ENCODE measurements around the gene SLC9A1.

DNA sequence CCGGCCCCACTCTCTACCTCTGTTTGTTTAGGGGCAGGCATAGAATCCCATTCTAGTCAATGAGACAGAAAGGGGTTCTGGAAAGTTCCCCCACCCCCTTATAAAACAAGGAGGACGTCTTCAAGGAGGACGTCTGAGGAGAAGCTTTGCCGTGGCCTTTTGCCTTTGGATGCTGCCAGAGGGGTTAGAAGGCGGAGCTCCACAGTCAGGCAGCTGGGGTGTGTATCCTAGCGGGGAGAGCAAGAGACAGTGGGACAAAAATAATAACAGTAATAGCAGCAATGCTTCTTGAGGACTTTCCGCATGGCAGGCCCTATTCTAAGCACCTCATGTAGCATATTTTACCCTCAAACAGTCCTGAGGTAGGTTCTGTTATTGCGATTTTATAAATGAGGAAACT is 94.0 kb downstream of the SLC9A1 start:
- TF ChIP-seq ZNF207 (IDR thresholded peaks at IDR 0.05; ENCODE audit: borderline replicate concordance) (no peak), RAD21 (IDR thresholded peaks at IDR 0.05; ENCODE audit: insufficient read depth, low read depth, low read length) (no peak), EGR1 (IDR thresholded peaks at IDR 0.05; ENCODE audit: borderline replicate concordance in 1 of 2, low read depth in 2 of 2, low read length in 2 of 2) (no peak), ESRRA (IDR thresholded peaks at IDR 0.05; ENCODE audit: low read length) (no peak), MEF2A (IDR thresholded peaks at IDR 0.05; ENCODE audit: insufficient read depth, low read depth, low read length) (no peak), TAF1 (IDR thresholded peaks at IDR 0.05; ENCODE audit: borderline replicate concordance, low read depth, low read length) (no peak)
- TF ChIP-seq, protein P1, sequence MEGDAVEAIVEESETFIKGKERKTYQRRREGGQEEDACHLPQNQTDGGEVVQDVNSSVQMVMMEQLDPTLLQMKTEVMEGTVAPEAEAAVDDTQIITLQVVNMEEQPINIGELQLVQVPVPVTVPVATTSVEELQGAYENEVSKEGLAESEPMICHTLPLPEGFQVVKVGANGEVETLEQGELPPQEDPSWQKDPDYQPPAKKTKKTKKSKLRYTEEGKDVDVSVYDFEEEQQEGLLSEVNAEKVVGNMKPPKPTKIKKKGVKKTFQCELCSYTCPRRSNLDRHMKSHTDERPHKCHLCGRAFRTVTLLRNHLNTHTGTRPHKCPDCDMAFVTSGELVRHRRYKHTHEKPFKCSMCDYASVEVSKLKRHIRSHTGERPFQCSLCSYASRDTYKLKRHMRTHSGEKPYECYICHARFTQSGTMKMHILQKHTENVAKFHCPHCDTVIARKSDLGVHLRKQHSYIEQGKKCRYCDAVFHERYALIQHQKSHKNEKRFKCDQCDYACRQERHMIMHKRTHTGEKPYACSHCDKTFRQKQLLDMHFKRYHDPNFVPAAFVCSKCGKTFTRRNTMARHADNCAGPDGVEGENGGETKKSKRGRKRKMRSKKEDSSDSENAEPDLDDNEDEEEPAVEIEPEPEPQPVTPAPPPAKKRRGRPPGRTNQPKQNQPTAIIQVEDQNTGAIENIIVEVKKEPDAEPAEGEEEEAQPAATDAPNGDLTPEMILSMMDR (IDR thresholded peaks at IDR 0.05 in 2 of 3, conservative IDR thresholded peaks at IDR 0.05 in 1 of 3; ENCODE audit: control insufficient read depth in 2 of 3, extremely low read depth in 1 of 3, insufficient read depth in 1 of 3, low read depth in 3 of 3, low read length in 3 of 3) = no peak

Measured in GM12878 (cell line).